NCI-H146 treated with DMSO at 0.1 percent for 48 hours (cell line): ENCODE measurements around the gene ZBTB20.

Source experiments
- DNase-seq: peaks from one replicate; lab custom pipeline; 2025; ENCODE audit not compliant: unreplicated experiment; lab: John Stamatoyannopoulos, UW

The ZBTB20 gene

DNA sequence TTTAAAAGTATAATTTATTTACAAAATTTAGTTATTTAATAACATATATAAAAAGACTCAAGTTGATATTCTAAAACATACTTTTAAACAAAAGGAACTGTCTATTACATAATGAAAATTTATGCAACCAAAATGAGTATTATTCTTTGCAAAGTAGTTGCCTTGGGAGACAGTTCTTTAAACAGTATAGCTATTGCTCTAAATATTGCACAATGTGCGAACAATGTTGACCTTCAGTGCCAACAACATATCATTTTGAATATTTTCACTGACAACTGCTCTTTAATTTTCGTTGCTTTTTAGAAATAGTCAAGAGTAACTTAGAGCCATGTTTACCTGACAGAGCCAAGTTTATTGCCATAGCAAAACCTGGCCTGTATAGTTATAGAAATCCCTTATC is 124.9 kb downstream of the ZBTB20 start:
- DNase-seq, result no peak

DNA sequence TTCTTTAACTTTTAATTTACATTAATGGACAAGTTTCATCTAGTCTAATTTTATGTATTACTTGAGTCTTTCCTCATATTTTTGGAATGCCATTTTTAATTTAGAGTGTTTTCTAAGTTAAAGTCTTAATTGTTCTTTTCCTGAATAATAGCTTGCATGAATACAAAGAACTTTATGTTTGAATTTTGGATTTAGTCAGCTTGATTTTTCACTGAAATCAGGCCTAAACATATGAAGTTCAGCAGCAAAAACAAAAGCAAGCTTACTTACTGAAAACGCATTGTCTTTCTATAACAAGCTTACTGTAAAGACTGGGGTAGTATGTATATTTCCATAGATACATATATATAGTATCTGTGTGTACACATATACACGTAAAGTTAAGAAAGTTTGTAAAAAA is 126.0 kb downstream of the ZBTB20 start:
- no peak for DNase-seq

DNA sequence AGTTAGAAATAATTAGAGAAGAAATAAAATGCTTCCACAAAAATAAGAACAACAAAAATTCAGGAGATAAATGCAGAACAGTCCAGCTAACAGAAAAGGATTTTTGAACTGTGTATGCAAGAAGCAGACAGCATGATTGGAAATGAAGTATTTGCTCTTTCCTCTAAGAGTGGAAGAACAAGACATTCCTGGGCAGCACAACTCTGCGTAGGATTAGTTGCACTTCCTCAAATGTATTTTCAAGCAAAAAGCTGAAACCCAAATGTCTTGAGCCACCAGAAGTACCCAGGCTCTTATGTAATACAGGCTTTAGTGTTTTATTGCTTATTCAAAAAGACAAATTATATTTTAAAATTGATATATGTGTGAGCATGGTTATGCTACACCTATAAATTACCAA is 127.2 kb downstream of the ZBTB20 start:
- DNase-seq, result no peak

DNA sequence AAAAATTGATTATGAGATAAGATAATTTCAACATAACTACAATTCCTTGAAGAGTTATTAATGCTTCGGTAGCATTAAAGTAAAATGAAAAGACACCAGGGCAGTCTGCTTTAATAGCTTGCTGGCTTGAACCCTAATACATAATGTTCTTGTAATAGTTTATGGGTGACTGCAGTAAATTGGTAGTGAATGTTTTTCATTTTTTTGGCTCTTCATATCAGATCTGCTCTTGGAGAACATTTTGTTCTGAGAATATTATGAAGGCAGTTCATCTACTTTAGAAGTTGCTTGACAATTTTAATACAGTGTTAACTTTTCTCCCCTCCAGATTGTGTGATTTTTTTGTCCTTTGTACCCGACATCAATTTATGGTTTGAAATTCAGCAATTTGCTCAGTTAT is 128.4 kb downstream of the ZBTB20 start:
- no peak for DNase-seq

- no peak for DNase-seq
These were observed 139.1 kb downstream of the ZBTB20 start for GRCh38 chr3:115007966-115008365.

GRCh38 chr3:115004201-115005140 is 142.6 kb downstream of the ZBTB20 start:
- DNase-seq, result no peak

GRCh38 chr3:114998971-114999579 is 148.0 kb downstream of the ZBTB20 start:
- no peak for DNase-seq

DNA sequence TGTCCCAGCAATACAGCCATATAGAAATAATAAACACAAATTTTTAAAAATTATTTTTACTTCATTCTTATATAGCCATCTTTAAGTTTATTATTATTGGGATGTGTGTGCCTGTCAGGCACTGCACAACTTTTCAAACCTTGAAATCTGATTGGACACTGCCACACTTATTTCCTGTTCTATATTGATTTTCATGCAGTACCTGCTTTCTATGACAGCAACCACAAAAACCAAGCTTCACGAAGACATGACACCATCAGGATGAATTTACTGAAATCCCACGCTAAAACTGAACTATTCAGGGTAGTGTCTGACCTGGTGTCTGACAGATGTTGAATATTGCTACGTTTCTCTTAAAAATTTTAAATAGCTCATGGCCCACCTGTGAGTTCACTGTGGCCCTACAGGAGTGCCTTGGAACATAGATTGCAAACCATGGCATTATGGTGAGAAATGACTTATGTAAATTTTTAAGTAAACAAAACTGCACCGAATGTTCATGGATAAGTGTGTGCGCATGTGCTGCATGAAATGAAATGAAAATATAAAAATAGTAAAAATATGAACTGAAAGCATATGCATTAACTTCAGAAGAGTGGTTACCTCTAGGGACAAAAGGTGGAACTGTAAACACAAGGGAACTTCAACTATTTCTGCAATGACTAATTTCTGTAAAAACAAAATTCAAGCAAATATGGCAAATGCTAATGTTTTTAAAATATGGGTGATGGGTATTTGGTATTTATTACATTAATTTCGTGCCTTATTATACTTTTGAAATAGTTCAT is 152.3 kb downstream of the ZBTB20 start:
- DNase-seq, result no peak

DNA sequence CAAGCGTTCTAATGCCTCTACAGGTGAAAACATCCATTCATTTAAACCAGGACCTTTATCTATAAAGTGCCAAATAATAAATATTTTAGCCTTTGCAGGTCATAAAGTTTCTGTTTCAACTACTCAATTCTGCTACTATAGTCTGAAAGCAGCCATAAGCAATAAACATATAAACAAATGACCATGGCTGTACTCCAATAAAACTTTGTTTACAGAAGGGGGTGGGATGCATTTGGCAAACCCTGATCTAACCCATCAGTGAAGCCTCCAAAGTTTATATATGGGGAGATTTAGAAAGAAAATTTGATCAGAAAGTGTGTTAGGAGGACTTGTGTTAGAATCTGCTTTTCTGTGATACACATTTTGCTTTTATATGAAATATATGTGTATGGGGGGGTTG is 161.3 kb downstream of the ZBTB20 start:
- no peak for DNase-seq

DNA sequence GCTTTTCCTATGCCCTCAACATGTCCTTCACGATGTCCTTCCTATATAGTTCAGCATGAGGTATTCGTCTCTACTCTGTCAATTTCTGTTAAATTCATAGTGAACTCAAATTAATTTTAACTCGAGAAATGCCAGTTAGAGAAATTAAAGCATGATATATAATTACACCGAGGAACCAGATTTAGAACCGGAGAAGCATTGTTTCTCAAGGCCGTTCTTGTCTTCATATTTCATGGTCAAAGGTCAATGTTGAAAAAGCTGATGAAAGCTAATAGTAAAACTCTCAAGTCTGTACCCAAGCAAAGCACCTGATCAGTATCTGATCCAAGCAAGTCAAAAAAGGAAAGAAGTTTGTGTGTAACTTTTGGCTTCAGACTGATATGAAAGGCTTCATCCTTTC is 163.8 kb downstream of the ZBTB20 start:
- no peak for DNase-seq

GRCh38 chr3:114974387-114974786 is 172.7 kb downstream of the ZBTB20 start:
- DNase-seq, result no peak

- DNase-seq, result no peak
These were observed 173.6 kb downstream of the ZBTB20 start for GRCh38 chr3:114973536-114973935.

DNA sequence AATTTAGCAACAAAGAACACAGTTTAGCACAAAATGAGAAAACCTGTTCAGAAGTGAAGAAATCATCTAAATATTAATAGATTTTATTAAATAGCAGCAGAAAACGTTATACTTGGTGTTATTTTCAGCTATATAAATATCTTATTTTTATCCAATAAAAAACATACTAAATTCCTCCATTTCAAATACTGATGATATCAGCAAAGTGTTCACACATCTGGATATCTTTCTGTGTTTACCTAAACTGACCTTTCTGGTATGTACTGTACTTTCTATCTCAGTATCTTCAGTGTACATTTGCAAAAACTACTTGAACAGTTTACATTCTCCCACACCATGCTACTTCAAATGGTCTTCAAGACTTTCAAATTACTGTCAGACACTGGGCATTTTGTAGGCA is 179.9 kb downstream of the ZBTB20 start:
- DNase-seq, result no peak

- DNase-seq, result no peak
These were observed 184.9 kb downstream of the ZBTB20 start for GRCh38 chr3:114962189-114962588.

- no peak for DNase-seq
These were observed 188.2 kb downstream of the ZBTB20 start for GRCh38 chr3:114958930-114959329.

GRCh38 chr3:114953800-114954199 is 193.3 kb downstream of the ZBTB20 start:
- no peak for DNase-seq

DNA sequence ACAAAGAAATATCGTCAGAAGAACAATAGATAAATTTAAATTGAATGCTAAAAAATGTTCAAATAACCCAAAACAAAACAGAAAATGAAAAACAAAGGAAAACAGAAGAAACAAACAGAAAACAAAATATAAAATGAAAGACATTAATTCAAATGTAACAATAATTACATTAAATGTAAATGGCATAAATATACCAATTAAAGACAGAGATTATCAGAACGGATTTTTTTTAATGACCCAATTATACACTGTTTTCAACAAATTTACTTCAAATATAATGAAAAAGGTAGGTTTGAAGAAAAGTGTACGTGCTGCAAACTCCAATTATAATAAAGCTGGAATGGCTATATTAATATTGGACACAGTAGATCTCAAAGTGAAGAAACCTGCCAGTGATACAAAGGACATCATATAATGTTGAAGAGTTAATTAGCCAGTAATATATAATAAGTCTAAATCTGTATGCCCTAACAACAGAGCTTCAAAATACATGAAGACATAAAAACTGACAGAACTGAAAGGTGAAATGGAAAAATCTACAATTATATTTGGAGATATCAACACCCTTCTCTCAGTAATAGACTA is 193.8 kb downstream of the ZBTB20 start:
- DNase-seq, result no peak

DNA sequence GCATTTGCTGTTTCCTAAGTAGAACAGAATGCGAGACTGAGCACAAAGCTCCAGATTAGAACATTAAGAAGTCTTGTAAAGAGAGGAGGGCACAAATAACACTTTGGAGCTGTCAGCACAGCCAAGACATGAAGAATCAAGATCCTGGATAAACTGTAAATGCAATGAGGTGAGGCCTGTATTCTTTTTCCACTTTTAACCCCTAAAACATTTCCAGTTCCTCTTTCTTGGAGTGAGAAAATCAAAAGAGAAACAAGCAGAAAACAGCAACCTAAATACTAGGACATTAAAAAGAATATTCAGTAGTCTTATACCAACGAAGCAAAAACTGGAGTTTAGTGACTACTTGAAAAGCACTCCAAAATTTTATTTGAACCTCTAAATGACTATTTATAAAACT is 204.3 kb downstream of the ZBTB20 start:
- no peak for DNase-seq

DNA sequence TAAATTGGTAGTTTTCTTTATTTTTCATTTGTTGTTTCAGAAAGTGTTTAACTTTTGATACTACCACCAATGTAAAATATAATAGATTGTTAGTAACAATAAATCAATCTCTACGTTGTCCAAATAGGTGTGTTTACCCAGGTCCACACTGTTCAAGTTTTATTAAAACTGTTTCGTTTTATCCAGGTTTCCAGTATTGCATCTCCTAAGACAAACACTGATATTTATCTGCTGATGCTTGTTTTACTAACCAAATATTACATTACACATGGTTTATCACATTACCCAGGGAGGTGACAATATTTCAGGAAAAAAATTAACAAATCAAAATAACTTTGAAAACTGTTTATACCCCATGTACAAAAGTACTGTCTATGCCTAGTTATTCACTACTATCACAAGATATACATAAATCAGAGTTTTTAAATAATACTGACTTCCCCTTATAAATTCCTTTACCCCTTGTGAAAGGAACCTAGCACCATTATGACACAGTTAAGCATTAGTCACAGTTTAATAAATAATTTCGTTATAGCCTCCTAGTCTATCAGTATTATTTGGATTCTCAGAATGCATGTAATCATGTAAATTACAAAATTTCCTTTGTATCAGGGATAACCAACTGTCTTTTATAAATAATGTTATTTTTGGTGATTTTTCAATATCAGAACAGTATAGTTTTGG is 205.3 kb downstream of the ZBTB20 start:
- DNase-seq, result no peak

- no peak for DNase-seq
These were observed 207.2 kb downstream of the ZBTB20 start for GRCh38 chr3:114939920-114940319.

DNA sequence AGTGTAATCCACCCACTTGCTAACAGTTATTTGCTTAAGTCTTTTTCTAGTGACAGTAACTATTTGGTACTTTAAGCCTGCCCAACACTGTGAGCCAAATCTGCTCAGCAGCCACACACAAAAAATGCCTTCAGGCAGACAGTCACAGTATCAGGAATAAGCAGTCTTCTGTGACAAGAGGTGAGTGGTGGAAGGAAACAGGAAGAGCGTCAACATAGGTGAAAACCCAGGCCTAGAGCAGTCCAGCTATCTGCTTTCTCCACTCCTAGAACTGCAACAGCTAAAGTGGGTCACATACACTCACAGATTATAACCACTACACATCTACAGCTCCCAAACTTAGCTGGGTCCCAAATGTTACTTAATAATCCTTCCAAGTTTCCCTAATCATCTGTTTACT is 213.7 kb downstream of the ZBTB20 start:
- no peak for DNase-seq
